Left renal cortex interstitium (tissue), 4 donors: ENCODE data around the gene SH3YL1. TPM values are rescaled to one million over a fixed set of nuclear protein-coding genes. Genes with fewer than 3 reads are reported as not detected.

ENCODE experiments used
- DNase-seq, 4 donors: peaks; one replicate each; pipeline ENCODE4 v3.0.0-alpha.2; 2013; ENCODE audit warnings: low read depth in 4 of 4, low spot score in 2 of 4, missing footprints in 1 of 4
- polyA plus RNA-seq, 4 donors: library from polyadenylated mRNA; unstranded; fragments of 120-200 nt; gene quantifications; one replicate each; pipeline ENCODE4 v1.2.1, GENCODE V29; 2013; ENCODE audit not compliant: insufficient read length in 4 of 4

SH3YL1 gene
- polyA plus RNA-seq, 4 donors: 80.8 to 142 (median 101) TPM

DNA sequence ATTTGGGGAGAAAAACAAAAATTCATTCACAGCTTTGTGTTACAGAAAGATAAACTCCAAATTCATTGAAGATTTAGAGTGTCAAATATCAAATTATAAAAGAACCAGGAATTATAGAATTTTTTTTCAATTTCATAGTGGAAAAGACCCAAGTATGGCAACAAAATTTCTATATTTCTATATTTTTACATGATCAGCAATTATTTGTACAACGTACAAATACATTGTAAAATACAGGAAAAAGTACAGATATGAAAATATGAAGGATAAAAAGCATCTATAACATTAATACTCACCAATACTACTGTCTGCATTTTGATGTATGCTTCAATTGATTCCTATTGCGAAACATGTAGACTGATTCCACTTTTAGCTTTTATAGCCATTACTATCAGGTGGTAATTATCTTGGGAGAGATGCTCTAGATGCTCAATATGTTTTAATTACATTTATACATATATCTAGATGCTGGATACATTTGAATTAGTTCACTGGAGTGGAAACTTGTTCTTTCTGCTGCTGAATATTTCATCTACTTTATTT, 4.0 kb downstream of the SH3YL1 start:
- no peak for DNase-seq

GRCh38 chr2:258933-259332, 4.9 kb downstream of the SH3YL1 start:
- no peak for DNase-seq

GRCh38 chr2:257842-258241, 6.0 kb downstream of the SH3YL1 start:
- no peak for DNase-seq

DNA sequence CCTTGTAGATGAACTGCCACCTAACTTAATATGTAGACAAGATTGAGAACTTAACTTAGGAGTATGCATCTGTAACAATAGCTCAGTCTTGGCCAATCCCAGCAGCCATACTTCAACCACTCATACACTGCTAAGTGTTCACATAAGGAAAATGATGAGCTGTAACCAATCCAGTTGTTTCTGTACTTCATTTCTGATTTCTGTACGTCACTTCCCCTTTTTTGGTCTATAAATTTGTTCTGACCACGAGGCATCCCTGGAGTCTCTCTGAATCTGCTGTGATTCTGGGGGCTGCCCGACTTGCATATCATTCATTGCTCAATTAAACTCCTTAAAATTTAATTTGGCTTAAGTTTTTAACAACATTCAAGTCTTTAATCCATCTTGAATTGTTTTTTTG, 6.4 kb downstream of the SH3YL1 start:
- DNase-seq: no peak

GRCh38 chr2:256094-256493, 7.7 kb downstream of the SH3YL1 start:
- no peak for DNase-seq

GRCh38 chr2:255195-255594, 8.6 kb downstream of the SH3YL1 start:
- no peak for DNase-seq

DNA sequence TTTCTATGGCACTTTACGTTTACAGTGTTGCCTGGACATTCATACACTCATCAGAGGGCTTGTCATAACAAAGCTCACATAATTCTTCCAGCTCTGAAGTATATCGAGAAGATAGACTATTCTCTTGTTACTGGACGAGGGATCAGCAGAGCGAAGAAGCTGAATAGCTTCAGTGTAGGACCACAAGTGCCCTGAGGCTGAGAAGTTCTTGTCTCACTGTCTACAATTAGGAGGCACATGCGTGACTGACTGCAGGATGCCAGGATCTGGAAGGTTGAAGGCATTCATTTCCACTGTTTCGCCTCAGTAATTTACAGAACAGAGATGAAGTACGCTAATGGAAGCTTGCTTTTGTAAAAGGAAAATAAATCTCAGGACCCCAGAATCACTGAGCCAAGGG, 9.6 kb downstream of the SH3YL1 start:
- no peak for DNase-seq

DNA sequence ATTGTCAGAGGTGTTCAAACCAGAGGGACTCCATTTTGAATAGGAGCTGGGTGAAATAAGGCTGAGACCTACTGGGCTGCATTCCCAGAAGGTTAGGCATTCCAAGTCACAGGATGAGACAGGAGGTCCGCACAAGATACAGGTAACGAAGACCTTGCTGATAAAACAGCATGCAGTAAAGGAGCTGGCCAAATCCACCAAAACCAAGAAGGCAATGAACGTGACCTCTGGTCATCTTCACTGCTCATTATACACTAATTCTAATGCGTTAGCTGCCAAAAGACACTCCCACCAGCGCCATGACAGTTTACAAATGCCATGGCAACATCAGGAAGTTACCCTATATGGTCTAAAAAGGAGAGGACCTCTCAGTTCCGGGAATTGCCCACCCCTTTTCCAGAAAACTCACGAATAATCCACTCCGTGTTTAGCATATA, 10.6 kb downstream of the SH3YL1 start:
- no peak for DNase-seq

- DNase-seq: no peak
Measured at GRCh38 chr2:252001-252602, 11.7 kb downstream of the SH3YL1 start.

DNA sequence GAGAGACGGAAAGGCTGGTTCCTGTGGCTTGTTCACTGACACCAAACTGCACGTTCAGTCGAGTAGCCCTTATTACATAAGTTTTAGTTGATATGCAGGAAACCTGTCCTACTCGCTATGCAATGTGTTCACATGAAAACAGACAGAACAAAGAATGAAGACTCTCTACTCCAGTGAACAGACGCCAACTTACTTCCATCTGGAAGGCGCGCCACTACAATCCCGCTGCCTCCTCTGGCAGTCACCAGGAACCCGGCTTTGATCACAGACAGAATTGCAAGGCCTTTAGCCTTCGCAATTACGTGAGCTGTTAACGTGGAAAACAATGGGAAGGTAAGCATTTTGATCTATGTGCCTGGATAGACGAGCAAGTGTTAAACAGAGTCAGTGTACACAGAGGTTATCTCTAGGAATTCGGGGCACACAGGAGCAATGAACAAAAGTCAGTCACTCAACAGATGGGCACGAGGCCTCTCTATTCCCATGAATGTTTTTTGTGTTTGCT, 14.2 kb downstream of the SH3YL1 start:
- no peak for DNase-seq

DNA sequence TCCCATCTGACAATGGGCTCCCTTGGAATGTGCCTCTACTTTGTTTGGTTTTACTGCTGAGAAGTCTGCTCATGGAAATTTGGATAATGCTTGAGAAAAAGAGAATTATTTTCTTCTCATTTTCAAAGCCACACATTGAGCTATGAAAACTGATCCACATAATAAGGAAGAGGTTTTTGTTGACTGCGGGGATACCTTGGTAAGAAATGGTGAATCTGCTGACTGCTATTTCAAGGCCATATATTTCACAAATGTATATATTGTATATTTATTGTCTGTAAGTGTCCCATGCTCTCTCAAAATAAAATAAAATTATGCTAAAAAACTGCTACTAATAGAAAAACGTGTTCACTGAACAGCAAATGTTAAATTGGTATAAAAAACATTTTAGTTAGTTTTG, 15.1 kb downstream of the SH3YL1 start:
- DNase-seq: no peak

DNA sequence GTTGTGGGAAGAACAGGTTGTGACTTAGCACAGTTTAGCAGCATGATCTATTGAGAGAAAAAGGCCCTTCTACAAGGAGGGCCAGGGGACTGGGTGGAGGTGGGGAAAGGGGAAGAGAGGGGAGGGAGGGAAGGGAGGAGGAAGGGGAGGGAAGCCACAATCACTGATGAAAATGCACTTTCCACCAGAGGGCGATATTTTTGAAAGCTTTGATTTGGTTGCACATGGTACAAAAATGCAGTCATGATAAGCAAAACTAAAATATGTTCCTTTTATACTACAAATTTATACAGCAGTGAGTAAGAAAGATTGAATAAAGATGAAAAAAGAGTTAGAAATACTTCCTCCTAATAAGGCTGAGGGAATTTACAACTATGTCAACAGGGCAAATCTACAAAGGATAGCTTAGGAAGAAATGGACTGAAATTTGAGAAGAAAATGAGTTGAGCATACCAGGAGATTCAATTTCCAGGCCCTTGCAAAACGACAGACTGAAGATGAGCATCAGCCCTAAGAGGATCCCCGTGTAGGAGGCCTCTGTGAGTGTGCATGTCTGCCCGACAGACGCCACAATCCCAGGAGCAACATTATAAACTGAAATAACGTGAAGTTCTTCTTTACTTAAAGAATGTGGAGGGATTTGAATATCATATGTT, 17.2 kb downstream of the SH3YL1 start:
- no peak for DNase-seq

DNA sequence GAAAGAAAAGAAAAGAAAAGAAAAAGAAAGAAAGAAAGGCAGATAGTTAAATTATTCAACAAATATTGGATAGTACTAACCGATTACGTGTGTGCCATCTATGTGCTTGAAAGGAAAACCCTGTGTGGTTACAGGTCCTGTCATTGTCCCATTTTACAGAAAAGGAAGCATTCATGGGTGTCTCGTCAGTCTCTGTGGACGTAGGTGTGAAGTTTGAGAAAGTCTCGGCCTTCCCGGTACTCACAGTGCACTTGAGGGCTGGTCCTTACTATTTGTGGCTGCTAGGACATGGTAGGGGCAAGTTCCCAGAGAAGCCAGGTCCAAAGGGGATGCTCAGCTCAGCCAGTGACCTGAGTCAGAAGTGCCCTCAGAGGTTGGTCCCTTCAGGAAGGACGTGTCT, 19.3 kb downstream of the SH3YL1 start:
- DNase-seq: no peak

- no peak for DNase-seq
Measured at GRCh38 chr2:238869-239268, 25.0 kb downstream of the SH3YL1 start.

DNA sequence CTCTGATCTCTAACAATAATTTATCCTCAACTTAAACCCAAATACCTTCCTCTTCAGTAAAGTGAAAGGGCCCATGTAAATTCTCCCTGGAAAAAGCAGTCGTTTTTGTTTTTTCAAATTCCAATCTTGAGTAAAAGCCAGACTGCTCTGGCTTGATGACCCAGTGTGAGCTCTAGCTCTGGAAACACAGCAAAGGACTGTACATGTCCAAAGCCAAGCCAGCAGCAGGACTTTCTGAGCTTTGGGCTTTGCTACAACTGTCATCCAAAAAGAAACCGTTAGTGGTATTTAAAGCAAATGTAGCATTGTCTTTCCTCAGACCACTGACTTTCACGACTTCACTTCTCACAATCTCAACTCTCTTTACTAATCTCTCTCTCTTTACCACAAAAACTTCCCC, 25.4 kb downstream of the SH3YL1 start:
- DNase-seq: no peak

- no peak for DNase-seq
Measured at GRCh38 chr2:237878-238277, 26.0 kb downstream of the SH3YL1 start.

DNA sequence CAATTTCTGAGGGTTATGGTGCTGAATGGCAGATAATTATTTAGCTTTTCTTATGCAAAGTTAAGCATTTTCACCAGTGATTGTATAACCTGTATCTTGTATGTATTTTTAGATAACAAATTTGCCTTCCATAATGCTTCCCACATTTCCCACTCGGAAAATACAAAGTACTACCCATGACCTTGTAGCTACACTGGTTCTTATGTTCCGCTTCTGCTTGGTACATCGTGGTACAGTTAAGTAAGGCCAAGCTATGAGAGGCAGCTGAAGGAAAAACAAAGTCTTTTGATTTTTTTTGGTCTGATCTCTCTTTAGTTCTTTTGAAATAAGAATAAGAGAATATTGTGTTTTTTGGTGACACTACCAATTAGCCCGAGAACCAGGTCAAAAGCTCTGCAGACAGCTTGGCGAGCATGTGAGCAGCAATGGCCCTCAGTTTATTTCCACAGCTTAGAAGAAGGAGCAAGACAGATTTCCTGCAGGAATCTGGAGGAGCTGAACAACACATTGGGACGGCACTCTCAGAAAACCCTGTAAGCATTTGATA, 26.8 kb downstream of the SH3YL1 start:
- DNase-seq: no peak

DNA sequence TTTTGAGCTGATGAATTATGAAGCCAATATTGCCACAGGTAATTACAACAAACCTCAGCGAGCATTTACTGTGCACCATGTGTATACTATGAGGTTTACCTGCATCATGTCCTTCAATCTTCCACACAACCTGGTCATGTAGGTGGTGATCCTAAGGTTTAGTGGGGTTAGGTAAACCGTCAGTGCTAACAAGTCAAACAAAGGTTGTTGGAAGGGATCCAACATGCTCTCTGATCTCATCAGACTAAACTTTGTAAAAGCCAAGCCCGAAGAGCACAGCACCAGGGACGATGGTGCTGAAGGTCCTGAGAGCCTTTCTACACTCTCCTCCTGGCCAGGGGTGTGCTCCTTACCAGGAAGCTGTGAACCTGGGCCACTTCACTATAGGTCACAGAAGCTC, 29.4 kb downstream of the SH3YL1 start:
- DNase-seq: no peak

DNA sequence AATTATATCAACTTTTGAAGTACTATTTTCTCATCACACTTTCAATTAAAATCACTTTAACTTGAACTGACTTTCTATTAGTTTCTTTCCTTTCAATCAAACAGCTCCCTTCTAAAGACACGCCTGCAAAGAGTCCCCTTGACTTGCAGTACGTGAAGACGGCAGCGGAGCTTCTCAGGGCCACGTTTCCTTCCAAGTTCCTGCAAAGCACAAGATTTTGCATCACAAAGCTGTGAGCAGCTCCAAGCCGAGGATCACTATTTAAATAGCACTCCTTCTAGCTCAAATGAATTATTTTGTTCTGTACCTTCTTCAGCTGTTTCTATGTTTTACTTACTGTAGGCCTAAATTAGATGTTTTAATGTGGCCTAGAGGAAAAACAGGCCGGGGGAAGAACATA, 30.8 kb downstream of the SH3YL1 start:
- DNase-seq: no peak

- DNase-seq: no peak
Measured at GRCh38 chr2:231521-232185, 32.2 kb downstream of the SH3YL1 start.

DNA sequence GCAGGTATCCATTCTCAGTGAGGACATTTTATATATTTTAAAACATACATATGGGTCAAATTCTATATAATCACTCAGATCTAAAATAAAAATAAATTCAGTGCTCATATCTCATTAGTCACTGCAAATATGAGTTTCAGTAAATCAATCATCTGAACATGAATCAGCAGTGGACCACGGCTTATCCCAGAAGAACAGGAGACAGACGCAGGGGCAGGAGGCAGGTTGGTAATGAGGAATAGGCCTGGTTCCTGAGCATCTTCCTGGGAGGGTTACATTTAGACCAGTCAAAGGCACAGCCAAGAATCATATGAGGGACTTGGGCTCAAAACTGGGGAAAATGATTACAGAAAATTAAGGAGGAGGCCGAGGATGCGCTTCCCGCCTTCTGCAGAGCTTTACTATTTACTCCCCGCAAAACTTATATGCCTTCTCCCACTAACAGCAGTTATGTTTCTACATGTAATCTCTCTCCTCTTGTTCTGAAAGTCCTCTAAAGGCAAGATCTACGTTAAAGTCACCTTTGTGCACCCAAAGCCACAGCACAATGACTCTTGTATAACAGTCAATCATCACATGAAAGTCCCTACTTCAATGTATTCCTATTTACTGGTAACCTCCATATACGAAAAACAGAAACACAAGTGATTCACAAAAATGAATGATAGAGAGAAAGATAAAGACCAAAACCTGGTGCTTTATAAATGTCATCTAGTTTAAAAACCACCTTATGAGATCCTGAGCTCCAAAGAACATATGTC, 35.1 kb downstream of the SH3YL1 start:
- DNase-seq: no peak
